HEK293 (cell line): Measurements from ENCODE around the gene CRIP1.

ENCODE experiments used
- GLIS1 ChIP-seq: fragments of 450-650 bp; formaldehyde crosslinking; IDR thresholded peaks from 2 replicates; pipeline ENCODE4 v1.5.1; 2016; ENCODE audit warnings: missing biosample characterization, missing genetic modification characterization
- HOXA7 ChIP-seq: sonication (generic); formaldehyde crosslinking; IDR thresholded peaks from 2 replicates; pipeline ENCODE4 v1.8.1; 2022; ENCODE audit warnings: missing genetic modification reagents, borderline replicate concordance
- OVOL3 ChIP-seq: fragments of 450-650 bp; formaldehyde crosslinking; IDR thresholded peaks from 2 replicates; pipeline ENCODE4 v1.5.1; 2016; ENCODE audit warnings: missing biosample characterization, missing genetic modification characterization
- PBX3 ChIP-seq: sonication (generic); formaldehyde crosslinking; IDR thresholded peaks from 2 replicates; pipeline ENCODE4 v1.8.1; 2022; ENCODE audit warnings: mild to moderate bottlenecking, moderate library complexity, missing genetic modification reagents
- SCRT1 ChIP-seq: fragments of 450-650 bp; formaldehyde crosslinking; IDR thresholded peaks from 2 replicates; pipeline ENCODE4 v1.5.1; 2016; ENCODE audit warnings: missing biosample characterization, missing genetic modification characterization, borderline replicate concordance
- TSHZ1 ChIP-seq: fragments of 450-650 bp; formaldehyde crosslinking; IDR thresholded peaks from 2 replicates; pipeline ENCODE4 v1.5.1; 2016; ENCODE audit warnings: missing biosample characterization, missing genetic modification characterization, borderline replicate concordance
- ZBTB17 ChIP-seq: fragments of 450-650 bp; formaldehyde crosslinking; IDR thresholded peaks from 2 replicates; pipeline ENCODE4 v1.5.1; 2016; ENCODE audit warnings: missing biosample characterization, missing genetic modification characterization
- ZBTB48 ChIP-seq: fragments of 450-650 bp; formaldehyde crosslinking; IDR thresholded peaks from 2 replicates; pipeline ENCODE4 v1.5.1; 2016; ENCODE audit warnings: missing biosample characterization, missing genetic modification characterization
- ZFP37 ChIP-seq: fragments of 450-650 bp; formaldehyde crosslinking; IDR thresholded peaks from 2 replicates; pipeline ENCODE4 v1.5.1; 2016; ENCODE audit warnings: missing biosample characterization, missing genetic modification characterization
- ZIC2 ChIP-seq: fragments of 450-650 bp; formaldehyde crosslinking; IDR thresholded peaks from 2 replicates; pipeline ENCODE4 v1.5.1; 2016; ENCODE audit warnings: missing biosample characterization, missing genetic modification characterization
- ZNF114 ChIP-seq: fragments of 450-650 bp; formaldehyde crosslinking; IDR thresholded peaks from 2 replicates; pipeline ENCODE4 v1.5.0; 2017; ENCODE audit warnings: missing biosample characterization, missing genetic modification characterization
- ZNF211 ChIP-seq: fragments of 450-650 bp; formaldehyde crosslinking; IDR thresholded peaks from 2 replicates; pipeline ENCODE4 v1.5.1; 2016; ENCODE audit warnings: low read depth, missing biosample characterization, missing genetic modification characterization
- ZNF223 ChIP-seq: fragments of 450-650 bp; formaldehyde crosslinking; IDR thresholded peaks from 2 replicates; pipeline ENCODE4 v1.5.1; 2016; ENCODE audit warnings: missing biosample characterization, missing genetic modification characterization
- ZNF23 ChIP-seq: fragments of 450-650 bp; formaldehyde crosslinking; IDR thresholded peaks from 2 replicates; pipeline ENCODE4 v1.5.1; 2016; ENCODE audit warnings: missing biosample characterization, missing genetic modification characterization, borderline replicate concordance
- ZNF274 ChIP-seq, 2 experiments: fragments of 200-500 bp in 1 of 2; fragments of 450-650 bp in 1 of 2; sonication (Bioruptor generic) in 1 of 2; formaldehyde crosslinking in 1 of 2; IDR thresholded peaks; 2 replicates each; pipeline versions ENCODE4 v1.5.1 to v1.6.1; 2014 to 2016; ENCODE audit warnings: borderline replicate concordance in 1 of 2, inconsistent platforms in 1 of 2, low read length in 1 of 2, missing biosample characterization in 1 of 2, missing genetic modification characterization in 1 of 2
- ZNF280D ChIP-seq: fragments of 450-650 bp; formaldehyde crosslinking; IDR thresholded peaks from 2 replicates; pipeline ENCODE4 v1.5.1; 2016; ENCODE audit warnings: missing biosample characterization, missing genetic modification characterization
- ZNF324 ChIP-seq: fragments of 450-650 bp; formaldehyde crosslinking; IDR thresholded peaks from 2 replicates; pipeline ENCODE4 v1.5.1; 2016; ENCODE audit warnings: missing biosample characterization, missing genetic modification characterization
- ZNF354C ChIP-seq: fragments of 450-650 bp; formaldehyde crosslinking; IDR thresholded peaks from 2 replicates; pipeline ENCODE4 v1.5.1; 2016; ENCODE audit warnings: missing biosample characterization, missing genetic modification characterization, low read depth, borderline replicate concordance
- ZNF37A ChIP-seq: fragments of 450-650 bp; IDR thresholded peaks from 2 replicates; pipeline ENCODE4 v1.5.1; 2018; ENCODE audit warnings: missing biosample characterization, missing genetic modification characterization
- ZNF423 ChIP-seq: fragments of 450-650 bp; formaldehyde crosslinking; IDR thresholded peaks from 2 replicates; pipeline ENCODE4 v1.5.1; 2016; ENCODE audit warnings: missing biosample characterization, missing genetic modification characterization
- ZNF48 ChIP-seq: fragments of 450-650 bp; formaldehyde crosslinking; IDR thresholded peaks from 2 replicates; pipeline ENCODE4 v1.5.1; 2016; ENCODE audit warnings: missing biosample characterization, missing genetic modification characterization
- ZNF529 ChIP-seq: fragments of 450-650 bp; formaldehyde crosslinking; IDR thresholded peaks from 2 replicates; pipeline ENCODE4 v1.5.1; 2017; ENCODE audit warnings: missing genetic modification characterization, missing biosample characterization; ENCODE audit not compliant: insufficient replicate concordance
- ZNF560 ChIP-seq: fragments of 450-650 bp; formaldehyde crosslinking; IDR thresholded peaks from 2 replicates; pipeline ENCODE4 v1.5.1; 2017; ENCODE audit warnings: missing biosample characterization, missing genetic modification characterization, borderline replicate concordance
- ZNF571 ChIP-seq: fragments of 450-650 bp; formaldehyde crosslinking; IDR thresholded peaks from 2 replicates; pipeline ENCODE4 v1.5.0; 2017; ENCODE audit warnings: missing biosample characterization, missing genetic modification characterization
- ZNF621 ChIP-seq: fragments of 450-650 bp; formaldehyde crosslinking; IDR thresholded peaks from 2 replicates; pipeline ENCODE4 v1.5.1; 2017; ENCODE audit warnings: missing biosample characterization, missing genetic modification characterization
- ZNF658 ChIP-seq: fragments of 450-650 bp; formaldehyde crosslinking; IDR thresholded peaks from 2 replicates; pipeline ENCODE4; 2016; ENCODE audit warnings: missing biosample characterization, missing genetic modification characterization
- ZNF664 ChIP-seq: fragments of 450-650 bp; formaldehyde crosslinking; IDR thresholded peaks from 2 replicates; pipeline ENCODE4 v1.5.1; 2016; ENCODE audit warnings: missing biosample characterization, missing genetic modification characterization
- ZNF704 ChIP-seq: fragments of 450-650 bp; formaldehyde crosslinking; IDR thresholded peaks from 2 replicates; pipeline ENCODE4 v1.5.1; 2016; ENCODE audit warnings: missing biosample characterization, missing genetic modification characterization
- ZNF747 ChIP-seq: fragments of 450-650 bp; formaldehyde crosslinking; IDR thresholded peaks from 2 replicates; pipeline ENCODE4 v1.5.1; 2016; ENCODE audit warnings: missing biosample characterization, missing genetic modification characterization
- ZNF76 ChIP-seq: fragments of 450-650 bp; formaldehyde crosslinking; IDR thresholded peaks from 2 replicates; pipeline ENCODE4; 2016; ENCODE audit warnings: low read depth, missing biosample characterization, missing genetic modification characterization, borderline replicate concordance
- ZNF777 ChIP-seq: fragments of 450-650 bp; formaldehyde crosslinking; IDR thresholded peaks from 2 replicates; pipeline ENCODE4 v1.5.1; 2017; ENCODE audit warnings: missing biosample characterization, missing genetic modification characterization, borderline replicate concordance
- ZSCAN30 ChIP-seq: fragments of 450-650 bp; IDR thresholded peaks from 2 replicates; pipeline ENCODE4 v1.5.1; 2018; ENCODE audit warnings: missing biosample characterization, mild to moderate bottlenecking, missing genetic modification characterization, moderate library complexity

CRIP1 gene

GRCh38 chr14:105465209-105466031, 21.3 kb upstream of the CRIP1 start (continued):
- TF ChIP-seq ZNF529 (tag by site-specific recombination) (no peak), ZNF211 (no peak), ZNF560 (no peak), ZBTB17 (tag by site-specific recombination) (no peak), ZNF423 (tag by site-specific recombination) (no peak), ZBTB48 (no peak), ZFP37 (no peak), ZNF280D (tag by site-specific recombination) (no peak), ZNF23 (tag by site-specific recombination) (no peak), ZNF658 (tag by site-specific recombination) (no peak), GLIS1 (tag by site-specific recombination) (peak; percentile 86), ZNF354C (tag by site-specific recombination) (no peak), SCRT1 (tag by site-specific recombination) (no peak), ZNF274 (IDR thresholded peaks at IDR 0.05; ENCODE audit: low read length) (no peak), ZNF274 (tag by site-specific recombination; IDR thresholded peaks at IDR 0.05; ENCODE audit: borderline replicate concordance) (no peak), ZNF621 (no peak), ZNF76 (tag by site-specific recombination) (no peak), PBX3 (no peak), ZIC2 (tag by site-specific recombination) (peak; percentile 99), ZNF704 (tag by site-specific recombination) (no peak), ZNF48 (tag by site-specific recombination) (no peak), ZSCAN30 (no peak), ZNF223 (tag by site-specific recombination) (no peak), ZNF324 (tag by site-specific recombination) (no peak), ZNF114 (no peak), ZNF571 (tag by site-specific recombination) (no peak), TSHZ1 (no peak), ZNF747 (tag by site-specific recombination) (no peak), HOXA7 (no peak), OVOL3 (tag by site-specific recombination) (no peak), ZNF664 (tag by site-specific recombination) (no peak), ZNF777 (tag by site-specific recombination) (no peak), ZNF37A (tag by site-specific recombination) (no peak)
